K562 (cell line): ENCODE measurements around the gene MRPL10. TPM values are rescaled to one million over a fixed set of nuclear protein-coding genes. Genes with fewer than 3 reads are reported as not detected.

ENCODE experiments used
- EP400 ChIP-seq: fragments of 450-650 bp; IDR thresholded peaks from 2 replicates; pipeline ENCODE4 v1.6.1; 2017; ENCODE audit warnings: antibody characterized with exemption, mild to moderate bottlenecking, moderate library complexity
- ETV6 ChIP-seq, 3 experiments: fragments of 150-350 bp in 1 of 3; sonication (generic) in 1 of 3; formaldehyde crosslinking in 1 of 3; IDR thresholded peaks; 2 replicates each; pipeline versions ENCODE4 v1.6.1 to v1.8.0; 2014 to 2022; ENCODE audit warnings: borderline replicate concordance in 2 of 3, low read depth in 2 of 3, antibody characterized with exemption in 1 of 3, low read length in 1 of 3, mild to moderate bottlenecking in 1 of 3, missing genetic modification reagents in 1 of 3
- NFIC ChIP-seq: fragments of 450-650 bp; IDR thresholded peaks from 2 replicates; pipeline ENCODE4 v1.6.1; 2017; ENCODE audit warnings: mild to moderate bottlenecking, inconsistent platforms
- PHB2 ChIP-seq: fragments of 450-650 bp; IDR thresholded peaks from 2 replicates; pipeline ENCODE4 v1.6.1; 2017; ENCODE audit warnings: low read depth
- RBBP5 ChIP-seq: fragments of 200-600 bp; sonication (generic); IDR thresholded peaks from 2 replicates; pipeline ENCODE4 v1.6.1; 2012; ENCODE audit warnings: borderline replicate concordance, mild to moderate bottlenecking, low read length, control low read depth, inconsistent platforms; ENCODE audit not compliant: insufficient read depth, poor library complexity, severe bottlenecking
- SRSF7 ChIP-seq: fragments of 200-400 bp; formaldehyde crosslinking; optimal IDR thresholded peaks from 2 replicates; pipeline ENCODE3; 2017; ENCODE audit warnings: mild to moderate bottlenecking, low read depth, low read length
- ZNF436 ChIP-seq: fragments of 250-450, 450-650 bp; sonication (Bioruptor Pico); formaldehyde crosslinking; IDR thresholded peaks from 2 replicates; pipeline ENCODE4 v1.7.0; 2020; ENCODE audit warnings: mild to moderate bottlenecking
- ZNF586 ChIP-seq: fragments of 450-650 bp; formaldehyde crosslinking; conservative IDR thresholded peaks from 2 replicates; pipeline ENCODE4 v1.4.0; 2020; ENCODE audit warnings: mild to moderate bottlenecking, moderate library complexity
- polyA plus RNA-seq, 8 experiments: library from polyadenylated mRNA; depleted of rRNA in 4 of 8; stranded (reverse) in 5 of 8; unstranded in 3 of 8; fragments of >200 nt; fragmentation: Nextera tagmentation in 2 of 8; fragmentation: Illumina TruSeq in 1 of 8; extraction: Ambion mirVana in 2 of 8; extraction: Trizol in 1 of 8; gene quantifications; 2 replicates each; pipeline versions ENCODE4 v1.2.1 to v1.2.3, GENCODE V29; 2011 to 2014; ENCODE audit warnings: inconsistent platforms in 1 of 8, missing spikeins in 1 of 8
- total RNA-seq, 7 experiments: library from RNA; depleted of rRNA in 6 of 7; stranded (reverse); fragments of >200 nt in 6 of 7; fragmentation: Illumina TruSeq in 2 of 7; extraction: Trizol in 2 of 7; gene quantifications; 2 replicates each; pipeline versions ENCODE4 v1.2.1 to v1.2.3, GENCODE V29; 2011 to 2021; ENCODE audit warnings: low replicate concordance in 1 of 7
- TF ChIP-seq, protein P1 (sequence below), 2 experiments: fragments of 450-650 bp; formaldehyde crosslinking in 1 of 2; IDR thresholded peaks; 2 replicates each; pipeline versions ENCODE4 v1.4.0 to v1.6.1; 2014 to 2020; ENCODE audit warnings: mild to moderate bottlenecking in 2 of 2, borderline replicate concordance in 1 of 2, low read depth in 1 of 2
- TF ChIP-seq, protein P2 (sequence below): sonication (generic); formaldehyde crosslinking; IDR thresholded peaks from 2 replicates; pipeline ENCODE4 v1.9.0; 2022; ENCODE audit warnings: mild to moderate bottlenecking, missing genetic modification reagents
- TF ChIP-seq, protein P3 (sequence below), 2 experiments: fragments of 150-350 bp in 1 of 2; IDR thresholded peaks; 2 replicates each; pipeline ENCODE4 v1.6.1; 2012 to 2016; ENCODE audit warnings: low read depth in 2 of 2, low read length in 2 of 2, mild to moderate bottlenecking in 1 of 2, moderate library complexity in 1 of 2
- TF ChIP-seq, protein P4 (sequence below): sonication (generic); formaldehyde crosslinking; IDR thresholded peaks from 2 replicates; pipeline ENCODE4 v1.5.0; 2020; ENCODE audit warnings: missing genetic modification reagents

MRPL10 gene
- total and polyA plus RNA-seq, 9 of the 15 experiments (the other 6 are each of a cell fraction or from before 2014, with no cell fraction given): 27.8 to 105 (median 67.3) TPM

DNA sequence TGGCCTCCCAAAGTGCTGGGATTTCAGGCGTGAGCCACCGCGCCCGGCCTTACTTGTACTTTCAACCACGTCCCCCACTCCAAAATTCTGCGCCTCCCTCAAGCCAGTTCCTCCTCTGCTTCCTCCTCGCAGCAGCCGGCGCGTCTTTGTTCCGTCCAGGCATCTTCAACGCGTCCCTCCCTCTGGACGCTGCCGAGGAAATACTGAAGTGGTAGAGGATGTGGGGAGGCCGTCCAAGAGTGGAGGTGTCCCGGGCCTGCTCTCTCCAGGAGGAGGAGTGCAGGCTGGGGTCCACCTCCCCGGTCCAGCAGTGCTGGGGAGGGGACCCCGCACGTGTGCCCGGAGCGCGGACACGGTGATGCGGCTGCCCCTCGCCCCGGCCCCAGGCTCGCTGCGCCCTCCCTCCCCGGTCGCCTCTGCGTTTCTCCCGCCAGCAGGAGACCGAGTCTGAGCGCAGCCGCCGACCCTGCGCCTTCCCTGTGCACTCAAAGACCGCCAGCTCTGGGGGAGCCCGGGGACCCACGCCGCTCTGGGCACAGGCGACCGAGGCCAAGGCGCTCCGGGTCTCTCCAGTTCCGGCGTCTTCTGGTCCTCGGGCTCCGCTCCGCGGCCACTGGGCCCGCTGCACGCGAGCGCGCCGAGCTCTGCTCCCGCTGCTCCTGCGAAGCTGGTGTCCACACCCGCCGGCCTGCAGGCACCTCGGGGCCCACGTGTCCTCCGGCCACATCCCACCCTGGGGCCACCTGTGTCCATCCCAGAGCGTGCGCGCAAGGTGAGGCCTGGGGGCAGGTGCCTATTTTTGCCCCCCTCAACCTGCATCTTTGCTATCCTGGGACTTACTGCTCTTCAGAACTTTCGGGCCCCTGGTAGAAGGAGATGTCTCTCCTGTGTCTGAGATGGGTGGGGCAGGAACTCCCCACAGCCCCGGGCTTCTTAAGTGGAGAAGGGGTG lies 41.5 kb downstream of the MRPL10 start (continued):
- TF ChIP-seq, protein P1, sequence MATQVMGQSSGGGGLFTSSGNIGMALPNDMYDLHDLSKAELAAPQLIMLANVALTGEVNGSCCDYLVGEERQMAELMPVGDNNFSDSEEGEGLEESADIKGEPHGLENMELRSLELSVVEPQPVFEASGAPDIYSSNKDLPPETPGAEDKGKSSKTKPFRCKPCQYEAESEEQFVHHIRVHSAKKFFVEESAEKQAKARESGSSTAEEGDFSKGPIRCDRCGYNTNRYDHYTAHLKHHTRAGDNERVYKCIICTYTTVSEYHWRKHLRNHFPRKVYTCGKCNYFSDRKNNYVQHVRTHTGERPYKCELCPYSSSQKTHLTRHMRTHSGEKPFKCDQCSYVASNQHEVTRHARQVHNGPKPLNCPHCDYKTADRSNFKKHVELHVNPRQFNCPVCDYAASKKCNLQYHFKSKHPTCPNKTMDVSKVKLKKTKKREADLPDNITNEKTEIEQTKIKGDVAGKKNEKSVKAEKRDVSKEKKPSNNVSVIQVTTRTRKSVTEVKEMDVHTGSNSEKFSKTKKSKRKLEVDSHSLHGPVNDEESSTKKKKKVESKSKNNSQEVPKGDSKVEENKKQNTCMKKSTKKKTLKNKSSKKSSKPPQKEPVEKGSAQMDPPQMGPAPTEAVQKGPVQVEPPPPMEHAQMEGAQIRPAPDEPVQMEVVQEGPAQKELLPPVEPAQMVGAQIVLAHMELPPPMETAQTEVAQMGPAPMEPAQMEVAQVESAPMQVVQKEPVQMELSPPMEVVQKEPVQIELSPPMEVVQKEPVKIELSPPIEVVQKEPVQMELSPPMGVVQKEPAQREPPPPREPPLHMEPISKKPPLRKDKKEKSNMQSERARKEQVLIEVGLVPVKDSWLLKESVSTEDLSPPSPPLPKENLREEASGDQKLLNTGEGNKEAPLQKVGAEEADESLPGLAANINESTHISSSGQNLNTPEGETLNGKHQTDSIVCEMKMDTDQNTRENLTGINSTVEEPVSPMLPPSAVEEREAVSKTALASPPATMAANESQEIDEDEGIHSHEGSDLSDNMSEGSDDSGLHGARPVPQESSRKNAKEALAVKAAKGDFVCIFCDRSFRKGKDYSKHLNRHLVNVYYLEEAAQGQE (IDR thresholded peaks at IDR 0.05; ENCODE audit: borderline replicate concordance): peak; percentile 49
- TF ChIP-seq, protein P1 (CRISPR knock-in tag; IDR thresholded peaks at IDR 0.05; ENCODE audit: low read depth): no peak
- TF ChIP-seq, protein P2, sequence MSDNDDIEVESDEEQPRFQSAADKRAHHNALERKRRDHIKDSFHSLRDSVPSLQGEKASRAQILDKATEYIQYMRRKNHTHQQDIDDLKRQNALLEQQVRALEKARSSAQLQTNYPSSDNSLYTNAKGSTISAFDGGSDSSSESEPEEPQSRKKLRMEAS (CRISPR knock-in tag): 0 out of 2 replicates have a peak, but pooled peaks have one; percentile 27
- TF ChIP-seq, protein P3, sequence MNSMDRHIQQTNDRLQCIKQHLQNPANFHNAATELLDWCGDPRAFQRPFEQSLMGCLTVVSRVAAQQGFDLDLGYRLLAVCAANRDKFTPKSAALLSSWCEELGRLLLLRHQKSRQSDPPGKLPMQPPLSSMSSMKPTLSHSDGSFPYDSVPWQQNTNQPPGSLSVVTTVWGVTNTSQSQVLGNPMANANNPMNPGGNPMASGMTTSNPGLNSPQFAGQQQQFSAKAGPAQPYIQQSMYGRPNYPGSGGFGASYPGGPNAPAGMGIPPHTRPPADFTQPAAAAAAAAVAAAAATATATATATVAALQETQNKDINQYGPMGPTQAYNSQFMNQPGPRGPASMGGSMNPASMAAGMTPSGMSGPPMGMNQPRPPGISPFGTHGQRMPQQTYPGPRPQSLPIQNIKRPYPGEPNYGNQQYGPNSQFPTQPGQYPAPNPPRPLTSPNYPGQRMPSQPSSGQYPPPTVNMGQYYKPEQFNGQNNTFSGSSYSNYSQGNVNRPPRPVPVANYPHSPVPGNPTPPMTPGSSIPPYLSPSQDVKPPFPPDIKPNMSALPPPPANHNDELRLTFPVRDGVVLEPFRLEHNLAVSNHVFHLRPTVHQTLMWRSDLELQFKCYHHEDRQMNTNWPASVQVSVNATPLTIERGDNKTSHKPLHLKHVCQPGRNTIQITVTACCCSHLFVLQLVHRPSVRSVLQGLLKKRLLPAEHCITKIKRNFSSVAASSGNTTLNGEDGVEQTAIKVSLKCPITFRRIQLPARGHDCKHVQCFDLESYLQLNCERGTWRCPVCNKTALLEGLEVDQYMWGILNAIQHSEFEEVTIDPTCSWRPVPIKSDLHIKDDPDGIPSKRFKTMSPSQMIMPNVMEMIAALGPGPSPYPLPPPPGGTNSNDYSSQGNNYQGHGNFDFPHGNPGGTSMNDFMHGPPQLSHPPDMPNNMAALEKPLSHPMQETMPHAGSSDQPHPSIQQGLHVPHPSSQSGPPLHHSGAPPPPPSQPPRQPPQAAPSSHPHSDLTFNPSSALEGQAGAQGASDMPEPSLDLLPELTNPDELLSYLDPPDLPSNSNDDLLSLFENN (IDR thresholded peaks at IDR 0.05; ENCODE audit: low read depth in 2 of 2, low read length in 2 of 2): no peak
- no peak for TF ChIP-seq SRSF7
- no peak for TF ChIP-seq ZNF586
- TF ChIP-seq NFIC: no peak
- TF ChIP-seq ZNF436: no peak
- no peak for TF ChIP-seq PHB2
- no peak for TF ChIP-seq RBBP5
- no peak for TF ChIP-seq ETV6 (IDR thresholded peaks at IDR 0.05; ENCODE audit: borderline replicate concordance in 1 of 2, low read depth in 2 of 2, low read length in 1 of 2)
- TF ChIP-seq ETV6 (CRISPR knock-in tag; IDR thresholded peaks at IDR 0.05; ENCODE audit: borderline replicate concordance): no peak
- TF ChIP-seq EP400: no peak
- TF ChIP-seq, protein P4, sequence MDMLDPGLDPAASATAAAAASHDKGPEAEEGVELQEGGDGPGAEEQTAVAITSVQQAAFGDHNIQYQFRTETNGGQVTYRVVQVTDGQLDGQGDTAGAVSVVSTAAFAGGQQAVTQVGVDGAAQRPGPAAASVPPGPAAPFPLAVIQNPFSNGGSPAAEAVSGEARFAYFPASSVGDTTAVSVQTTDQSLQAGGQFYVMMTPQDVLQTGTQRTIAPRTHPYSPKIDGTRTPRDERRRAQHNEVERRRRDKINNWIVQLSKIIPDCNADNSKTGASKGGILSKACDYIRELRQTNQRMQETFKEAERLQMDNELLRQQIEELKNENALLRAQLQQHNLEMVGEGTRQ (CRISPR knock-in tag): peak; percentile 24; the same call in 1 of the 2 replicates
